Measurements from ENCODE around the gene GALNT12.

Gene GALNT12

DNA sequence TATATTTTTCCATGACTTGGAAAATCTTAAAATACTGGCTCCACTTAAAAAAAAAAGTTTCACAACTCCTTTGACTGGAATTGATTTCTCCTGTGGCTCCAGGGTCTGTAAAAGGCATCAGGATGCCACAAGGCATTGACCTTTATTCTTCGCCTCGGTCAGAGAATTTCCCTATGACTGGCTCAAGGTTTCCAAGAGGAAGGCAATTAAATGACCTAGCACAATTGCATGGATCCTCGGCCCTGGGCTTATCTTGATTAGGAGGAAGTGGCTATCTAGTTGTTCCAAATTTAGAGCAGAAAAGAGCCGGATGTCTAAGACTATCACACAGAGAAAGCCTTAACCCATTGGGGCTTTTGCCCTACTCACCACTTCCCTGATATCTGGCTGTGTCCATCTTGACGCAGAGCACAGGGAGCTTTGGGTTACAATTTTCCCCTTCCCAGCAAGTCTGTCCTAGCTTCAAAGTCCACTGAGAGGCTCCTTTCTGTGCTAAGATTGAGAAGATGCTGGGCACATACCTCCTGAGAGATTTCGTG is 79.3 kb downstream of the GALNT12 start:
- TF ChIP-seq, protein P1, sequence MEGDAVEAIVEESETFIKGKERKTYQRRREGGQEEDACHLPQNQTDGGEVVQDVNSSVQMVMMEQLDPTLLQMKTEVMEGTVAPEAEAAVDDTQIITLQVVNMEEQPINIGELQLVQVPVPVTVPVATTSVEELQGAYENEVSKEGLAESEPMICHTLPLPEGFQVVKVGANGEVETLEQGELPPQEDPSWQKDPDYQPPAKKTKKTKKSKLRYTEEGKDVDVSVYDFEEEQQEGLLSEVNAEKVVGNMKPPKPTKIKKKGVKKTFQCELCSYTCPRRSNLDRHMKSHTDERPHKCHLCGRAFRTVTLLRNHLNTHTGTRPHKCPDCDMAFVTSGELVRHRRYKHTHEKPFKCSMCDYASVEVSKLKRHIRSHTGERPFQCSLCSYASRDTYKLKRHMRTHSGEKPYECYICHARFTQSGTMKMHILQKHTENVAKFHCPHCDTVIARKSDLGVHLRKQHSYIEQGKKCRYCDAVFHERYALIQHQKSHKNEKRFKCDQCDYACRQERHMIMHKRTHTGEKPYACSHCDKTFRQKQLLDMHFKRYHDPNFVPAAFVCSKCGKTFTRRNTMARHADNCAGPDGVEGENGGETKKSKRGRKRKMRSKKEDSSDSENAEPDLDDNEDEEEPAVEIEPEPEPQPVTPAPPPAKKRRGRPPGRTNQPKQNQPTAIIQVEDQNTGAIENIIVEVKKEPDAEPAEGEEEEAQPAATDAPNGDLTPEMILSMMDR (IDR thresholded peaks at IDR 0.05) = no peak
- Histone ChIP-seq H3K27ac (peak overlapping the region; percentile 50 to 57), H3K4me3 (no peak overlapping the region)
- DNase-seq (ENCODE audit: low spot score) = no peak

DNA sequence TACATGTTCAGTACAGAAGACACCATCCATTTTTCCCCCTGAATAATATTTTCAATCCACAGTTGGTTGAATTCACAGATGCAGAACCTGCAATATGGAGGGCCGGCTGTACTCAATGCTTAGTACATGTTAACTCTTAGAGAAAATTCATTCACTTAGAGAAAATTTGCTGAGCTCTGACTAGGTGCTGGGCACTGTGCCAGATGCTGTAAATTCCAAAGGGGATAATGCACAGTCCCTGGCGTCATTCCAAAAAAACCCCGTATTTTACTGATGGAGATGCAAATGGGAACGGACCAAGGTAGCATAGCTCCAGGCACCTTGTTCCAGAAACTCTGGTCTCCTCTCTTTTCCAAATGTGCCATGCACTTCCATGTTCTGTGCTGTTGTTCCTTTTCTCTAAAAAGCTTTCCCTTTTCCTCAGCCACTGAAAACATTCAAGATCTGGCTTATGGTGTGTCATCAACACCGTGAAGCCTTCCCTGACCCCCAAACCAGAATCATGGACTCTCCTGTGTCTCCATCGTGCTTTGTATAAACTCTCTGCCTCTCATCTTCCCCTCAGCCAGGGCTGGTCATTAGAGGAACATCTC is 80.5 kb downstream of the GALNT12 start:
- DNase-seq (ENCODE audit: low spot score) = no peak
- Histone ChIP-seq H3K4me3 (no peak overlapping the region), H3K27ac (peak overlapping the region in 1 of 2 donors; percentile 57)
- TF ChIP-seq, protein P1 (IDR thresholded peaks at IDR 0.05) = no peak

DNA sequence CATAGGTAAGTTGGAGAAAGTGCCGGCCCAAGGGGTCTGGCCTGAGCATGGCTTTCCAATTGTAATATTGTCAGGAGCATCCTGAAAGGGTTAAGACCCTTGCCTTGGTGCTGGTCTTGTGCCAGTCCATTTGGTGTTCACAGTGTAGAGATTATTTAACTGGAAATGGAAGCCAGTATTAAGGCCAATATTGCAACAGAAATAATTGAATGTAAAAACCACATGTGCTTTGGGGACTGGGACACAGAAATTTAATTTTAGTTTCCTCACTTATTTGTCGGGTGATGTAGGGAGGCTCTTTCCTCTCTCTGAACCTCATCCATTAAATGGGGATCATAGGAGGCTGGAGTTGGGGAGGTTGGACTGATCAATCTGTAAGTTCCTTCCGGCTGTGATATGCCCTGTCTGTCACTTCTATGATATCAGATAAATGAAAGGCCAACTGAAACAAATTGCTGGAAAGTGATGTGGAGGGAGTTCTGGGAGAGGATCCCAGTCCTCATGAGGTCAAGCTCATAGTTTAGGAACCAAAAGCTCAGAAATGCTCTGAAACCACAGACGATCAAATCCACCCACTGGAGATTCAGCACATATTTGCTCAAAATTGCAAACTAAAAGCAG is 81.4 kb downstream of the GALNT12 start:
- DNase-seq (ENCODE audit: low spot score) = no peak
- peak overlapping the region in 1 of 2 donors; percentile 57 for H3K27ac ChIP-seq
- TF ChIP-seq, protein P1 (IDR thresholded peaks at IDR 0.05) = no peak
- H3K4me3 ChIP-seq = no peak overlapping the region

DNA sequence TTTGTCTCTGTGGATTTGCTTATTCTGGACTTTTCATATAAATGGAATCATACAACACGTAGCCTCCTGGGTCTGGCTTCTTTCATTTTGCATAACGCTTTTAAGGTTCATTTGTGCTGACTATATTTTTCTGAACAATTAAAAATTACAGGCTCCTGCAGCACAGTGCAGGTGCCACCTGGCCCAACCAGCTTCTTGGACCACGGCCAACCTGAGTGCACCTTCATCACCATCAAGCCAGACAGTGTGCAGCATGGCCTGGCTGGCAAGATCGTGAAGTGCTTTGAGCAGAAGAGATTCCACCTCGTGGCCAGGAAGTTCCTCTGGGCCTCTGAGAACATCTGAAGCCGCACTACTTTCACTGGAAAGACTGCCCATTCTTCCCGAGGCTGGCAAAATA is 82.8 kb downstream of the GALNT12 start:
- TF ChIP-seq, protein P1 (IDR thresholded peaks at IDR 0.05) = no peak
- Histone ChIP-seq H3K4me3 (no peak overlapping the region), H3K27ac (no peak overlapping the region)
- DNase-seq (ENCODE audit: low spot score) = no peak

DNA sequence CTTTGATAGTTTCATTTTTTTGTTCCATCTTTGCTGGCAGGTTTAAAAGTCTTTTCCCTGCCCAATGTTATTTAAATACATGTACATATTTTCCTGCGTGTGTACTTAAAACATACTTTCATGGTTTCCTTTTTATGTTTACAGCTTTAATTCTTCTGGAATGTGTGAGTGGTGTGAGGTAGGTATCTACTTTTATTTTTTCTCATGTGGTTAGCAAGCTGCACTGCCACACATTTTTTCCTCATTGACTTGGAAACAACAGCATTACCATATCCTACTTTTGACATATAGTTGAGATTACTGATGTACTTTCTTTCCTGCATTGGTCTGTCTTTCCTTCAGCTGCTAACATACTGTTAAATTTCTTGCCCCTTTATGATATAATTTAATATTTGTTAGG is 84.8 kb downstream of the GALNT12 start:
- Histone ChIP-seq H3K4me3 (no peak overlapping the region), H3K27ac (no peak overlapping the region)
- TF ChIP-seq, protein P1 (IDR thresholded peaks at IDR 0.05) = no peak
- no peak for DNase-seq (ENCODE audit: low spot score)

DNA sequence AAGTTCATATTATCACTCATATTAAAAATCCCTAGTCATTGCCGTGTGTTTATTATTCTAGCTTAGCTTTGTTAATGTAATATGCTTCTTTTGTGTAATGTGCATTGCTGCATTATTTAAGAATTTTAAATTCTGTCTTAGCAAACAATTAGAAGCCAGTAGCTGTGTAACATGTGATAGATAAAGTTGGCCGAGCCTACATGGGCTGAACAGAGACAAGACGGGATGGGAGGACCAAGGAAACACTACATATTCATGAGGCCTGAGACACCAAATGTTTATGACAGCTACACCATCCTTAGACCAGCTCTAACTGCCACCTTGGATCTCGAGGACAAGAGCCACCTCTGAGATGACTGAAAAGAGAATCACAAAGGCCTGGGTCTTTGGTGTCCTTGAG is 85.2 kb downstream of the GALNT12 start:
- Histone ChIP-seq H3K27ac (no peak overlapping the region), H3K4me3 (no peak overlapping the region)
- no peak for DNase-seq (ENCODE audit: low spot score)
- TF ChIP-seq, protein P1 (IDR thresholded peaks at IDR 0.05) = no peak

DNA sequence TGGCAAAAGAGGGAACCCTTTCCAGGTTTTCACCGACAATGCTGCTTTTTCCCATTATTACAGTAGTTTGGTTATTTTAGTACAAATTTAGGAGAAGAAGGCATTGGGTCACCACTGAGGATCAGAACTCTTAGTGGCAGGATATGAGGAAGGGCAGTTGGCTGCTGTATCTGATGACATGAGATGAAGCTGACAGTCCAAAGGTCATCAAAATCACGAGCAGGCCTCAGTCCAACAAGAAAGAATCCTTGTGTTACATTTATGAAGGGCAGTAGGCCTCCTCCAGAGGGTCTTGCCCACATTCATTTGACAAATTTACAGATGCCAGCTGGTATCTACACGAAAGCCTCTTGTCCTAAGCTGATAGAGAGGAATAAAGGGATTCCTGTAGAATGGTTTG is 86.7 kb downstream of the GALNT12 start:
- no peak overlapping the region for H3K4me3 ChIP-seq
- TF ChIP-seq, protein P1 (IDR thresholded peaks at IDR 0.05) = no peak
- H3K27ac ChIP-seq = no peak overlapping the region
- no peak for DNase-seq (ENCODE audit: low spot score)

Data from coronary artery (tissue), 2 donors.